MG63 (cell line): ENCODE data around the gene DNAL1. TPM values are rescaled to one million over a fixed set of nuclear protein-coding genes. Genes with fewer than 3 reads are reported as not detected.

ENCODE experiments used
- DNase-seq: peaks from one replicate; pipeline ENCODE4 v3.0.0-alpha.2; 2020
- H3K27me3 ChIP-seq: fragments of 250-450 bp; sonication (Bioruptor Pico); 2 replicates; pipeline ENCODE4 v1.5.1; 2020; ENCODE audit warnings: mild to moderate bottlenecking, moderate library complexity
- H3K36me3 ChIP-seq: fragments of 250-450 bp; sonication (Bioruptor Pico); 2 replicates; pipeline ENCODE4 v1.5.1; 2020; ENCODE audit warnings: mild to moderate bottlenecking, moderate library complexity
- H3K4me3 ChIP-seq: fragments of 250-450 bp; sonication (Bioruptor Pico); 2 replicates; pipeline ENCODE4 v1.5.1; 2020; ENCODE audit warnings: mild to moderate bottlenecking, moderate library complexity
- H3K9me3 ChIP-seq: fragments of 250-450 bp; sonication (Bioruptor Pico); 2 replicates; pipeline ENCODE4 v1.5.1; 2020; ENCODE audit warnings: mild to moderate bottlenecking, moderate library complexity
- total RNA-seq: library from RNA; depleted of rRNA; stranded (reverse); fragments of >200 nt; shearing (Covaris generic); gene quantifications from 2 replicates; pipeline ENCODE4 v1.2.3, GENCODE V29; 2014; ENCODE audit warnings: low replicate concordance; rRNA removed

Gene DNAL1, protein sequence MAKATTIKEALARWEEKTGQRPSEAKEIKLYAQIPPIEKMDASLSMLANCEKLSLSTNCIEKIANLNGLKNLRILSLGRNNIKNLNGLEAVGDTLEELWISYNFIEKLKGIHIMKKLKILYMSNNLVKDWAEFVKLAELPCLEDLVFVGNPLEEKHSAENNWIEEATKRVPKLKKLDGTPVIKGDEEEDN
- total RNA-seq, result 7.0 and 92.2 TPM in 2 replicates

DNA sequence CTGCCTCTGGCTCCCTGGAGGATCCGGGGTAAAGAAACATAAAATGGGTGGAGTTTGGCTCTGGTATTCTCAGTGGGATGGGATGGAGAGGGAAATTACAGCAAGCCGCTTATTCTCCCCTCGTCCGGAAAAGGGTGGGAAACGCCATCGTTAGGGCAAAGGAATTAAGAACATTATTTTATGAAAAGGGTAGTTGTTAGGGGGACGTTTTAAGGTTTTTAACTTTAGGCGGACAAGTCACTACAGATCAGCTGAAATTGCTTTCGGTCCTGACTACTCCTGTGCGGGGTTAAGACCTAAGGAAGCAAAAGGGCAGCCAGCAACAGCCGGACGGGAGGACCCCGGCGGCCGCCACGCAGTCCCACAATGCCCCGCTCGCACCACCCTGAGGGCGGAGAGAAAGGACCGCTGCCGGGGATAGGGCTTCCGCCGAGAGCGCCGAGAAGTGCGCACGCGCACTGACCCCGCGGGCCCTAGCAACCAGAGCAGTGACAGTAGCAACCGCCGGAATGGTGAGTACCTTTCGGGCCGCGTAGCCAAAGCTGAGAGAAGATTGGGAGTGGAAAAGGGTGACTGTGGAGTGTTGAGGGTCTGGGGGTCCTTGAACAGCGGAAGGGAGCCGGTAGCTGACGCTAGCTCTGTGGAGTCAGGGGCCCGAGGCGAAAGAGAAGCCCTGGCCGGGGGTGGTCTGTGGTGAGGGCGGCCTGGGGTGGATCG, at the start of gene DNAL1:
Gene DNAL1, plus strand, starts transcription at position 456 of the 717 bp plus-strand sequence. Its CDS starts 54 bp downstream, at position 510.
- Histone ChIP-seq H3K36me3 (no peaks in the 10 kb centered on the region), H3K4me3 (peak within 1 kb of the TSS; percentile 76), H3K27me3 (no peaks in the 10 kb centered on the region), H3K9me3 (no peaks in the 10 kb centered on the region)
- DNase-seq, result peak; percentile 91

DNA sequence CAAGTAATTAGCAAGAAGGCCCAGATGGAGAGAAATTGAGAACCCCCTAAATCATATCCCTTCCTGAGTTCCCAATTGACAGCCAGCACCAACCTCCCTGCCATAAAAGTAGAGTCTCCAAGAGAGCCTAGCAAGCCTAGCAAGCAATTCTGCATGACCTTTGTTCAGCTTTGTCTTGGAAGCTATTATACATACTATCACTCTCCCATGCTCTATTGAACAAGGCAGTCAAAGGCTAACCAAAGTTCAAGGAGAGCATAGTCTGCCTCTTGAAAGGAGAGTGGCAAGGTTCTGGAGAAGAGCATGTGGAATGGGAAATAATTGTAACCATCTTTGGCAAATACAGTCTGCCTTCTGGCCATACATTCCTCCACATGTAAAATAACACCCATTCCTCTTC, 45.3 kb upstream of the DNAL1 start:
- Histone ChIP-seq H3K4me3 (no peak overlapping the region), H3K9me3 (no peaks in the 10 kb centered on the region), H3K27me3 (no peaks in the 10 kb centered on the region), H3K36me3 (no peaks in the 10 kb centered on the region)
- no peak for DNase-seq

GRCh38 chr14:73602994-73603393, 41.8 kb upstream of the DNAL1 start:
- no peaks in the 10 kb centered on the region for H3K36me3 ChIP-seq
- no peak for DNase-seq
- no peaks in the 10 kb centered on the region for H3K27me3 ChIP-seq
- H3K4me3 ChIP-seq, result no peak overlapping the region
- no peaks in the 10 kb centered on the region for H3K9me3 ChIP-seq

DNA sequence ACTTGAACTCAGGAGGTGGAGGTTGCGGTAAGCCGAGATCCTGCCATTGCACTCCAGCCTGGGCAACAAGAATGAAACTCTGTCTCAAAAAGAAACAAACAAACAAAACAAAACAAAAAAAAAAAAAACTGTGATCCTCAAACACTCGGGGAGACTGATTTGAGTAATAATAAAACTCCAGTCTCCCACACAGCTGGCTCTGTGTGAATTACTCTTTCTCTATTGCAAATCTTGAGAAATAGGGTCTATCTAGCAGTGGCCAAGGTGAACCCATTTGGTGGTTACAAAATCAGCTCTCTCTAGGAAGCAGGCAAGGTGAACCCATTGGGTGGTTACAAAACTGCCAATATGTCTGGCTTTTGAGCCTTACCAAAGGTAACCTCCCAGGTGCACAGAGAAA, 38.5 kb upstream of the DNAL1 start:
- Histone ChIP-seq H3K27me3 (no peaks in the 10 kb centered on the region), H3K36me3 (no peaks in the 10 kb centered on the region), H3K4me3 (no peak overlapping the region), H3K9me3 (no peaks in the 10 kb centered on the region)
- no peak for DNase-seq

DNA sequence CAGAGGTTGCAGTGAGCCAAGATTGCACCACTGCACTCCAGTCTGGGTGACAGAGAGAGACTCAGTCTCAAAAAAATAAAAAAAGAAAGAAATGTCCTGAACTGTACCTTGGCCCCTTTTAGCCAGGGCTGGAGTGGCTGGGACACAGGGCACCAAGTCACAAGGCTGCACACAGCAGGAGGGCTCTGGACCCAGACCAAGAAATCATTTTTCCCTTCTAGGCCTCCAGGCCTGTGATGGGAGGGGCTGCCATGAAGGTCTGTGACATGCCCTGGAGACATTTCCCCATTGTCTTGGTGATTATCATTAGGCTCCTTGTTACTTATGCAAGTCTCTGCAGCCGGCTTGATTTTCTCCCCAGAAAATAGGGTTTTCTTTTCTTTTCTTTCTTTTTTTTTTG, 37.5 kb upstream of the DNAL1 start:
- Histone ChIP-seq H3K4me3 (no peak overlapping the region), H3K9me3 (no peaks in the 10 kb centered on the region), H3K36me3 (no peaks in the 10 kb centered on the region), H3K27me3 (no peaks in the 10 kb centered on the region)
- DNase-seq, result no peak

- Histone ChIP-seq H3K9me3 (no peaks in the 10 kb centered on the region), H3K27me3 (no peaks in the 10 kb centered on the region), H3K4me3 (no peak overlapping the region), H3K36me3 (no peaks in the 10 kb centered on the region)
- no peak for DNase-seq
Measured at GRCh38 chr14:73610687-73611086, 34.1 kb upstream of the DNAL1 start.

DNA sequence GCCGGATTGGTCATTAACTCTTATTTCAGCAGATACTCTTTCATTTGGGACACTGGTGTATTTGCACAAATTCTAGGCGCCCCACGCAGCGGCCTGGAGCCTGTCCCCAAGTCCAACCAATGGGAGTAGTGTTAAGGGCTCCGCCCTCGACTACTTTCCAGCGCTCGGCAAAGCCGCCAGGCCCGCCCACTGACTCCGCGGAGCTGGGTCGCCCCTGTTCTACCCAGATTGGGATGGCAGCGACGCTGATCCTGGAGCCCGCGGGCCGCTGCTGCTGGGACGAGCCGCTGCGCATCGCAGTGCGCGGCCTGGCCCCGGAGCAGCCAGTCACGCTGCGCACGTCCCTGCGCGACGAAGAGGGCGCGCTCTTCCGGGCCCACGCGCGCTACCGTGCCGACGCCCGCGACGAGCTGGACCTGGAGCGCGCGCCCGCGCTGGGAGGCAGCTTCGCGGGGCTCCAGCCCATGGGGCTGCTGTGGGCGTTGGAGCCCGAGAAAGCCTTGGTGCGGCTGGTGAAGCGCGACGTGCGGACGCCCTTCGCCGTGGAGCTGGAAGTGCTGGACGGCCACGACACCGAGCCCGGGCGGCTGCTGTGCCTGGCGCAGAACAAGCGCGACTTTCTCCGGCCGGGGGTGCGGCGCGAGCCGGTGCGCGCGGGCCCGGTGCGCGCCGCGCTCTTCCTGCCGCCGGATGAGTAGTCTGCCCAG, 32.3 kb upstream of the DNAL1 start, which contains the start of gene ACOT6:
Gene ACOT6, plus strand, starts transcription at position 179 of the 707 bp plus-strand sequence. Its CDS starts 55 bp downstream, at position 234.
- peak; percentile 65 for DNase-seq
- Histone ChIP-seq H3K4me3 (peak within 1 kb of the TSS; percentile 51), H3K27me3 (no peaks in the 10 kb centered on the region), H3K36me3 (no peaks in the 10 kb centered on the region), H3K9me3 (no peaks in the 10 kb centered on the region)

- Histone ChIP-seq H3K4me3 (peak overlapping the region; percentile 51), H3K9me3 (no peaks in the 10 kb centered on the region), H3K36me3 (no peaks in the 10 kb centered on the region), H3K27me3 (no peaks in the 10 kb centered on the region)
- DNase-seq, result no peak
Measured at GRCh38 chr14:73613046-73613383, 31.8 kb upstream of the DNAL1 start.

- no peak for DNase-seq
- H3K36me3 ChIP-seq, result no peaks in the 10 kb centered on the region
- H3K4me3 ChIP-seq, result no peak overlapping the region
- H3K27me3 ChIP-seq, result no peaks in the 10 kb centered on the region
- H3K9me3 ChIP-seq, result no peaks in the 10 kb centered on the region
Measured at GRCh38 chr14:73613419-73613963, 31.3 kb upstream of the DNAL1 start.

GRCh38 chr14:73616831-73617230, 28.0 kb upstream of the DNAL1 start:
- DNase-seq, result no peak
- Histone ChIP-seq H3K36me3 (no peaks in the 10 kb centered on the region), H3K9me3 (no peaks in the 10 kb centered on the region), H3K27me3 (no peaks in the 10 kb centered on the region), H3K4me3 (no peak overlapping the region)

GRCh38 chr14:73619524-73619923, 25.3 kb upstream of the DNAL1 start:
- no peak for DNase-seq
- no peaks in the 10 kb centered on the region for H3K36me3 ChIP-seq

DNA sequence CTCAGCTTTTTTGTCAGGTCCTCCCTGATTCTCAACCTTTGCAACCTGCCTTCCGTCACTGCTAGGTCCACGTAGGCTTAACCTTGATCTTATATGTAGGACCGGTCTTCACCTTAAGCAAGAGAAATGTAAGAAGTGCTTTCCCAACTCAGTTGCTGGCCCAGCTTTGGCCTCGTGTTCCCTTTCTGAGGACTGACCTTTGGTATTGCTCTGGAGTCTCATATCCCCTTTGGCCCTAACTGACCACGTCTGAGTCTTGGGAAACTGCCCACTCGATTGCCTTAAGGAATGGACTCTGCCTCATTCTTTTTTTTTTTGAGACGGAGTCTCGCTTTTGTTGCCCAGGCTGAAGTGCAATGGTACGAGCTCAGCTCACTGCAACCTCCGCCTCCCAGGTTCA, 24.5 kb upstream of the DNAL1 start:
- H3K27me3 ChIP-seq, result no peaks in the 10 kb centered on the region

More at GRCh38 chr14:73619524-73619923, 25.3 kb upstream of the DNAL1 start:
- Histone ChIP-seq H3K4me3 (no peak overlapping the region), H3K27me3 (no peaks in the 10 kb centered on the region), H3K9me3 (no peaks in the 10 kb centered on the region)

DNA sequence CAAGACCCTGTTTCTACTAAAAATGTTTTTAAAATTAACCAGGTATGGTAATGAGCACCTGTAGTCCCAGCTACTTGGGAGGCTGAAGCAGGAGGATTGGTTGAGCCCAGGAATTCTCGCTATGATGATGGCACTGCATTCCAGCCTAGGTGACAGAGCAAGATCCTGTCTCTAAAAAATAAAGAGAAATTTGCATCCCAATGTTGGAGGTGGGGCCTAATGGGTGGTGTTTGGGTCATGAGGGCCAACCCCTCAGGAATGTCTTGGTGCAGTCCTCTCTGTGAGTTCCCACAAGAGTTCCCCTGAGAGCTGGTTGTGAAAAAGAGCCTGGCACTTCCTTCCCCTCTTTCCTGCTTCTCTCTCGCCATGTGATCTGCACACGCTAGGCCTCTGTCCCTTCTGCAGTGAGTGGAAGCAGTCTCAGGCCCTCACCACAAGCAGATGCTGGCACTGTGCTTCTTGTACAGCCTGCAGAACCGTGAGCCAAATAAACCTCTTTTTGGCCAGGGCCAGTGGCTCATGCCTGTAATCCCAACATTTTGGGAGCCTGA, 21.2 kb upstream of the DNAL1 start:
- DNase-seq, result no peak
- H3K27me3 ChIP-seq, result no peaks in the 10 kb centered on the region
- no peaks in the 10 kb centered on the region for H3K36me3 ChIP-seq
- no peaks in the 10 kb centered on the region for H3K9me3 ChIP-seq
- no peak overlapping the region for H3K4me3 ChIP-seq

More for the DNA sequence above, 24.5 kb upstream of the DNAL1 start:
- no peak for DNase-seq
- Histone ChIP-seq H3K4me3 (no peak overlapping the region), H3K36me3 (no peaks in the 10 kb centered on the region), H3K9me3 (no peaks in the 10 kb centered on the region)

GRCh38 chr14:73625706-73626105, 19.1 kb upstream of the DNAL1 start:
- no peaks in the 10 kb centered on the region for H3K9me3 ChIP-seq
- no peaks in the 10 kb centered on the region for H3K27me3 ChIP-seq
- H3K36me3 ChIP-seq, result no peaks in the 10 kb centered on the region
- DNase-seq, result no peak
- no peak overlapping the region for H3K4me3 ChIP-seq

DNA sequence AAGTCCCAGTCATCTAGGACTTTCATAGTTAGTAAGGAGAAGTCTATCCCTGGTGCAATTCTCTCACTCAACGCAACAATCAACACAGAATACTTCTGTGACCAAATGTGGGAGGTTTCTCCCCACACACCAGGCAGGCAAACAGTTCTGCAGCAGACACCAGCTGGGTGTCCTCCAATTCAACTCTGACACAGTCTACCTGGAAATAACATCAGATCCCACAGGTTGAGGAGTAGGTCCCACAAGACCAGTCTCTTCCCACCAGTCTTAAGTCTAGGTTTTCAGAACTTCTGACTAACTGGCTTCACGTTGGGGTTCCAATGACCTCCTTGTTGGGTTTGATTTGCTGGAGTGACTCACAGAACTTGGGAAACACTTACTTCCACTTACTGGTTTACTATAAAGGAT, 17.6 kb upstream of the DNAL1 start:
- Histone ChIP-seq H3K4me3 (no peak overlapping the region), H3K36me3 (no peaks in the 10 kb centered on the region), H3K27me3 (no peaks in the 10 kb centered on the region), H3K9me3 (no peaks in the 10 kb centered on the region)
- no peak for DNase-seq

DNA sequence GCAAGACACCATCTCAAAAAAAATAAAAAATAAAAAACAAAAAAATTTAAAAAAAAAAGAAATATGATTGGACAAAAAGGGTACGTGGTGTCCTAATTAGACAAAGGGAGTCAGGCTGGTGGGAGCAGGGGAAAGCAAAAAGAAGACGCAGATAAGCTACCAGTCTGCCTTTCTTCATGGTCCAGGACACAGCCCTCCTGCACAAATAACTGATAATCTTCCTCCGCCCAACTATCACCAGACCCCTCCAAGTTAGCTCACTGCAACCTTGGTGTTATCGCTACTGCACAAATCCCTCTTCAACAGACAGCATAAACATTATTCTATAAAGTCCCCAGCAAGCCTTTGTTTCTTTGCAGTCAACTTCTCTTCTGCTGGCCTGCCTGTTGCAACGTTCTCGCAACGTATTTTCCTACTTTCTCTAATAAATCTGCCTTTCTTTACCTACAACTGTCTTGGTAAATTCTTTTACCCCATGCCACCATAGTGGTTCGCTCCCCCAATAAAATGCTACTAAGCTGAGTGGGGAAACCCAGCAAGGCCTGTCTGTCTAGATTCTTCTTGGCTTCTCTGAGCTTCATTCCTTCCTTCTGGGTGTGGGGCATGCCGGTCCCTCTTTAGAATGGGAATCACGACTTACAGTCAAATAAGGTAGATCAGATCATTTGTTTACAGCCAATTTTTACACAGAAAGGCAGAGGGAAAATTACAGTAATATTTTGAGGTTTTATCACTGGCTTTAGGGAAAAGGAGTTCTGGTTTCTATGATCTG, 14.6 kb upstream of the DNAL1 start:
- no peaks in the 10 kb centered on the region for H3K27me3 ChIP-seq
- H3K4me3 ChIP-seq, result no peak overlapping the region
- H3K9me3 ChIP-seq, result no peaks in the 10 kb centered on the region
- DNase-seq, result no peak
- H3K36me3 ChIP-seq, result no peaks in the 10 kb centered on the region
